Measurements from ENCODE around the gene ITM2B.
"Not testable (repeated sequence)": the region's sequence is repeated elsewhere in the genome, so short reads cannot be mapped to it uniquely, and the experiment has no call there.

Gene ITM2B

GRCh38 chr13:48233046-48233888 lies at the start of gene ITM2B:
Gene ITM2B (plus strand): TSS chr13:48233206. CDS start chr13:48233361, 155 bp downstream.
- peak; percentile 77 for DNase-seq (ENCODE audit: low spot score)

DNA sequence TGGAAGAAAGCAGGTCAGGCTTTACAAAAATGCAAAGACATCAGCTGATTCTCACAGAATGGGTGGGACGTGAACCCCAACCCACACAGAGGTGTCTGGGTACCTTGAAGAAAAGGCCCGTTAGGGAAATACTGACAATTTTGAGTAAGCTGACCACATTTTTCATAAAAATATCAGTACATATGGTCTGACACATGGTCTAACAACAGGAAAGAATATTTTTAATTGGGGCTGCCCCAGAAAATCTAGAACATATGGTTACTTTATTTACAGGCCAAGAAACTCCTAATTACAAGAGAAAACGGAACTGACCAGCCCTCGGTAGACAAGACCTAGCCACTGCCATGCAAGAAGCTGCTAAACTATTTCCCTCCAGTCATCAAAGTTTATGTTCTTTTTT lies 48.7 kb upstream of the ITM2B start:
- no peak for DNase-seq (ENCODE audit: low spot score)

GRCh38 chr13:48185018-48185417 lies 48.0 kb upstream of the ITM2B start:
- DNase-seq (ENCODE audit: low spot score): no peak

GRCh38 chr13:48186722-48187121 lies 46.3 kb upstream of the ITM2B start:
- no peak for DNase-seq (ENCODE audit: low spot score)

DNA sequence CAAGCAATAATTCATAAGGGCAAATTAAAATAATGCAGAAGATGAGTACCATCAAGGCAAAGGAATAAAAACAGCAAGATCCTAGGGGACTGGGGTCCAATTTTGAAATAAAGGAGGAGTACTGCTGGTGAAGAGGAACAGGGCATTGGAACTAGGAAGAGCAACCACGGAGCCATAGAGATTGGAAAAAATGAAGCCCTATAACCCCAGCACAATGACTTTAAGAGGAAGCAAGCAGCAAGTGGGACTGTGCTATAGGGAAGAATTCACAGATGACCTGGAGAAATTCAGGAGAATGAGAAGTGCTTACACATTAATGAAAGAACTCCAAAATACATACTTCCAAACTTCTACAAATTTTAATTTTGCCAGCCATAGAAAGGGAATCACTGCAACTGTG lies 44.9 kb upstream of the ITM2B start:
- no peak for DNase-seq (ENCODE audit: low spot score)

- DNase-seq (ENCODE audit: low spot score): no peak
These were observed 44.4 kb upstream of the ITM2B start for GRCh38 chr13:48188601-48189000.

- no peak for DNase-seq (ENCODE audit: low spot score)
These were observed 43.8 kb upstream of the ITM2B start for GRCh38 chr13:48189171-48189570.

GRCh38 chr13:48192411-48192935 lies 40.5 kb upstream of the ITM2B start:
- DNase-seq (ENCODE audit: low spot score): no peak

DNA sequence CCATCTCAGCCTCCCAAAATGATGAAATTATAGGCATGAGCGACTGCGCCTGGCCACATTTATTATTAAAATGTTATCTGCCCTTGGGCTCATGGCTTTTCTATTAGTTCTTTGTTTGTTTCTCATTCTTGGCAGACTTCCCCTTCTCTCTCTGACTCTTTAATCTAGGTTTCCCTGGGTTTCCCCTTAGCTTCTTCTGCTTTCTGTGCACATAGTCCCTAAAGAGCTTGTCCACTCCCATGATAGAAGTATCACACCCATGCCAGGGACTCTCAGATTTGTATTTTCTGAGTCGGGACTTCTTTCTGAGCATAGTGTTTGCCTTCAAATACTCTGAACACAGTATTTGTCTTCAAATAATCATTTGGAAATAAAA lies 38.6 kb upstream of the ITM2B start:
- no peak for DNase-seq (ENCODE audit: low spot score)

GRCh38 chr13:48199404-48199946 lies 33.5 kb upstream of the ITM2B start:
- no peak for DNase-seq (ENCODE audit: low spot score)

GRCh38 chr13:48201044-48201443 lies 32.0 kb upstream of the ITM2B start:
- no peak for DNase-seq (ENCODE audit: low spot score)

DNA sequence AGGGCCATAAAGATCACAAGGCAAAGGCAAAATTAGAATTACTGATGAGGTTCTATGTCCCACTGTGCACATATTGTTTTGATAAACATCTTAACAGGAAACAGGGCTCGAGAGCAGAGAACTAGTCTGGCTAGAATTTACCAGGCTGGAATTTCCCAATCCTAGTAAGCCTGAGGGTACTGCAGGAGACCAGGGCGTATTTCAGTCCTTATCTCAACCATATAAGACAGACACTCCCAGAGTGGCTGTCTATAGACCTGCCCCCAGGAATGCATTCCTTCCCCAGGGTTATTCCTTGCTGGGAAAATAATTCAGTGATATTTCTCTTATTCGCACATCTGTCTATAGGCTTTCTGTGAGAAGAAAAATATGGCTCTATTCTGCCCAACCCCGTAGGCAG lies 25.8 kb upstream of the ITM2B start:
- DNase-seq (ENCODE audit: low spot score): not testable (repeated sequence)

DNA sequence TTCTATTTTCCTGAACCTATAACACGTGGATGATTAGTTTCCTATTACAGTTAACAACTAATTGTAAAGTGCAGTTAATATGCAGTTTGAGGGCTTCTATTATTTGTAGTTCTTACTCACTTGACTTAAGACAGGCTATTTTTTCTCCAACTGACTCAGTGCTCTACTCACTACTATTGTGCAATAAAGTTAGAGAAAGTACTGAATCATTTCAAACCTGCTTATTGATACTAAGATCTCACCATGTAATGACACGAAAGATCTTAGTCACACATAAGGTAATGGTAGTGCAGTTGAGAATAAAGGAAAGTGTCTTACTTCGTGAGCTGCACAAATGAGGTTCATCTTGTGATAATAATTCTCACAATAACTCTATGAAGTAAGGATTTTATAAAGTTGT lies 22.8 kb upstream of the ITM2B start:
- DNase-seq (ENCODE audit: low spot score): peak; percentile 35

GRCh38 chr13:48214519-48215121 lies 18.4 kb upstream of the ITM2B start:
- DNase-seq (ENCODE audit: low spot score): no peak

- not testable (repeated sequence) for DNase-seq (ENCODE audit: low spot score)
These were observed 17.3 kb upstream of the ITM2B start for GRCh38 chr13:48215511-48216203.

DNA sequence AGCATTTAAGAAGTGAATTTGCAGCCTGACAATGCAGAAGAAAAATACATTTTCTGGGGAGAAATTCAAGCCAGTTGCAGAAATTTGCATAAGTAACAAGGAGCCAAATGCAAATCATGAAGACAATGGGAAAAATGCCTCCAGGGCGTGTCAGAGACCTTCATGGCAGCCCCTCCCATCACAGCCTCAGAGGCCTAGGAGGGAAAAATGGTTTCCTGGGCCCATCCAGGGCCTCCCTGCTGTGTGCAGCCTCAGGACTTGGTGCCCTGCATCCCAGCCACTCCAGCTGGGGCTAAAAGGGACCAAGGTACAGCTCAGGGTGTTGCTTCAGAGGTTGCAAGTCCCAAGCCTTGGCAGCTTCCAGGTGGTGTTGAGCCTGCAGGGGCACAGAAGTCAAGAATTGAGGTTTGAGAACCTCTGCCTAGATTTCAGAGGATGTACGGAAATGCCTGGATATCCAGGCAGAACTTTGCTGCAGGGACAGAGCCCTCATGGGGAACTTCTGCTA lies 16.7 kb upstream of the ITM2B start:
- DNase-seq (ENCODE audit: low spot score): no peak

- no peak for DNase-seq (ENCODE audit: low spot score)
These were observed 12.4 kb upstream of the ITM2B start for GRCh38 chr13:48220592-48220980.

- no peak for DNase-seq (ENCODE audit: low spot score)
These were observed 11.9 kb upstream of the ITM2B start for GRCh38 chr13:48220981-48221685.

- no peak for DNase-seq (ENCODE audit: low spot score)
These were observed 11.3 kb upstream of the ITM2B start for GRCh38 chr13:48221686-48222187.

DNA sequence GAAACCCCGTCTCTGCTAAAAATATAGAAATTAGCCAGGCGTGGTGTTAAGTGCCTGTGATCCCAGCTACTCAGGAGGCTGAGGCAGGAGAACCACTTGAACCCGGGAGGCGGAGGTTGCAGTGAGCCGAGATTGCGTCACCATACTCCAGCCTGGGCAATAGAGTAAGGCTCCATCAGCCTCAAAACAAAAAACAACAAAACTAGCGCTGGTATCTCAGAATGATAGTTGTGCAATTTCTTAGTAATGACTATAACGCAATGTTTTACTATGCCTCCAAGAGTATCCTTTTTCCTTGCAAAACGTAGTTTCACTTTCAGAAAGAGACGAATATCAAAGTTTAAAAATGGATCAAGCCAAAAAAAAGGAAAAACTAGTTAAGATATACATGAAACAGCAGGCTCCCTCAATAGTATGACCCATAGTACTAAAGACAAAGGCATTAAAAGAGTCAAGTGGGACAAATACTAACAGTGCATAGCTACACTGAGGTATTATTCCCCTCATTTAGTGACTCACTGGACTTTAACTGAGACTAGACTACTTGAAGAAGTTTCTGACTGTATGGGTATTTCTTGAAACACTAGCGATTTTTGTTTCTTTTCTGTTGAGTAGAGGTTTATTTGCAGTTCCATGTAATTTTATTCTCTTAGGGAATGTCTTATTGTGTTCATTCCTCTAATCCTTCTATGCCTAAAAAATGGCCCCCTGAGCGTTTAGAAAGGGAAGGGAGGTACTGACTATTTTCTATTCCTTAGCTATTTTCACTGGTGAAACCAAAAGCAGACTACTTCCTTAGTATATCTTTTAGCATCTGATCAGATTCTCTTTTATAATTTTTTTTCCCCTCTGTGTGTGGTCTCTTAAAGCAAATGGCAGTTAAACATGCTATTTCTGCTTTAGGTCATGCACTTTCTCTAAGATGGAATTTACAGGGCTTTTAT lies 10.4 kb upstream of the ITM2B start:
- DNase-seq (ENCODE audit: low spot score): peak; percentile 34
